ENCODE results near the gene MCU.
"Not testable (repeated sequence)": the region's sequence is repeated elsewhere in the genome, so short reads cannot be mapped to it uniquely, and the experiment has no call there.

The MCU gene

GRCh38 chr10:72855129-72855528 lies 163.2 kb downstream of the MCU start:
- no peak for DNase-seq

DNA sequence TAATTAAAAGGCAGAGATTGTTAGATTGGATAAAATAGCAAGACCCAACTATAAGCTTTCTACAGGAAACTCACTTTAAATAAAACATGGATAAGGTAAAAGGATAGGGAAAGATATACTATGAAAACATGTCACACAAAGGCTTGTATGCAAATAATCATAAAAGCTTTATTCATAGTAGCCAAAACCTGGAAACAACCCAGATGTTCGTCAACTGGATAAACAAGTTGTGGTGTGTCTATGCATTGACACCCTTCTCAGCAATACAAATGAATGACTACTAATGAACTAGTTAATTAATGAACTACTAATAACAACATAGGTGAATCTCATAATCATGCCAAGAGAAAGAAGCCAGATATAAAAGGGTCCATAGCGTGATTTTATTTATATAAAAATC lies 163.8 kb downstream of the MCU start:
- no peak for DNase-seq

- no peak for DNase-seq
Observed at GRCh38 chr10:72858067-72858466, 166.1 kb downstream of the MCU start.

GRCh38 chr10:72862957-72863356 lies 171.0 kb downstream of the MCU start:
- DNase-seq: no peak

- DNase-seq: no peak
Observed at GRCh38 chr10:72875250-72876055, 183.5 kb downstream of the MCU start.

- no peak for DNase-seq
Observed at GRCh38 chr10:72879245-72879644, 187.3 kb downstream of the MCU start.

DNA sequence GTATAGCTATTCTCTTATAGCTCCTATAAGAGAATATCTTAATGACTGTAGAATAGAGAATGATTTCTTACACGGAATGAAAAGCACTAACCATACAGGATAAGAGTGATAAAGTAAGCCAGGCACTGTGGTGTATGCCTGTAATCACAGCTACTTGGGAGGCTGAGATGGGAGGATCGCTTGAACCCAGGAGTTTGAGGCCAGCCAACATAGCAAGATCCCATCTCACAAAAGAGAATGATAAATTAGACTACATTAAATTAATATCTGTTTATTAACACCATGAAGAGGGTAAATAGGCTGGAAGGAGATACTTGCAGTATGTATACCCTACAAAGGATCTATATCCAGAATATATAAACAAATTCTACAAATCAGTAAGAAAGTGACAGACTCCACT lies 189.3 kb downstream of the MCU start:
- DNase-seq: no peak

DNA sequence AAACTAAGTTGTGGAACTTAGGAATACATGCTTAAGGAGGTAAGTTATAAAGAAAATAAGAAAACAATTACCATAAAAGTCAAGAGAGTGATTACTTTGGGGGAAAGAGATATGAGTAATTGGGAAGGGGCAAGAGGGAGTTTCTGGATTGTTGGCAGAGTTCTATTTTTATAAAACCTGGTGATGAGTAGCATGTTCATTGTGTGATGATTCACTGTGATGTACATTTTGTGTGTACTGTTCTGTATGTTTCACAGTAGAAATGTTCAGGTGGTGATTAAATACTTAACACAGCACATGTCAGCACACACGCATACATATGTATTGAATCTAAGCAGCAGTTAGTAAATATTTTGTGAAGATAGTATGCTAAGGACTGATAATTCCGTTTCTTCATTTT lies 191.9 kb downstream of the MCU start:
- no peak for DNase-seq

DNA sequence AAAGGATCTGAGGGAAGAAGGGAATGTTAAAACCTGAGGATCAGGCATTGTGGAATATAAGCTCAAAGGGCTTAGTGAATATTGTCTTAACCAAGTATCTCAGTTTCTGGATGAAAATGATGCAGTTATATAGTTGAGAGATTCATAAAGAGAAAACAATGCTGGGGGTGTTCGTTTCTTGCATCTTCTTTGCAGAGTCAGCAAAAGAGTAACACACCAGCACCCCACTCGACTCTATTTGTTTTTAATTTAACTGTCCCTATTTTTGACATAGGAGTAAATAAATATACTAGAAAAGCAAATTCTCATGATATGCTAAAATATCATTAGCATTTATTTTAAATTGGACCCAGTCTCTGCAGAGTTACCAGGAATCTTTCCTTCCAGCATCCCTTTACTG lies 194.0 kb downstream of the MCU start:
- DNase-seq: no peak

DNA sequence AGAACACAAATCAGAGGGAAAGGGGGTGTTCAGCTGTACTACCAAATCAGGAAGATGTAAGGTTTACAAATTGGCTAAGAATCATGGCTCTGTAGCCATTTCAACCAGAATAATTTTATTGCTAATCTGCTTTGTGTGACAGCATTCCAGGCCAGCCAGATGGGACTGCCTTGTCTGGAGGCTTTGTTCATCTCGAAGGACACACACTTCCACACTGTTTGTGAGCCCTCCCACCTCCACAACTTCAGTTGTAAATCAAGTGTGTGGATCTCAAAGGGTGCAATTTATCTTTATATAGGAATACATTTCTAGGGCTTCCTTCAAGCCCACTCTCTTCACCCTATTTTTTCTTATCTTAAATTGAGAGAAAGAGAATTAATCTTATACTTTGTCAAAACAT lies 194.7 kb downstream of the MCU start:
- no peak for DNase-seq

DNA sequence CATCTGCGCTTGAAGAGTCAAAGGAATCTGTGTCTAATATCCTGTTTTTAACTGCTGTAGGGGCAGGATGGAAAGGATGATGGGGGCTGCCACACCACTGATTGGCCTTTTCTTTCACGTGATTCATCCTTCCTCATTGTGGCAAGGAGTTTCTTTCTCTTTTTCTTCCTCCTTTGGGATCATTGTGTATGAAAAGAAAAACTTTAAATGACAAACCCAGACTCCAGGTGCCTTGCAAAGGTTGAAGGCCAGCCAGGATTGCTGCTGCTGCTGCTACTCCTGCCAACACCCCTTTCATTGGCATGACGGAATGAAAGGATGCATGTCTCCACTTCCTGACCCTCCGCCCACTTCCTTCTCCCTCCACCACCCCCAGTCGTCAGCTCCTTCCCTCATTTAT lies 195.1 kb downstream of the MCU start:
- DNase-seq: no peak

DNA sequence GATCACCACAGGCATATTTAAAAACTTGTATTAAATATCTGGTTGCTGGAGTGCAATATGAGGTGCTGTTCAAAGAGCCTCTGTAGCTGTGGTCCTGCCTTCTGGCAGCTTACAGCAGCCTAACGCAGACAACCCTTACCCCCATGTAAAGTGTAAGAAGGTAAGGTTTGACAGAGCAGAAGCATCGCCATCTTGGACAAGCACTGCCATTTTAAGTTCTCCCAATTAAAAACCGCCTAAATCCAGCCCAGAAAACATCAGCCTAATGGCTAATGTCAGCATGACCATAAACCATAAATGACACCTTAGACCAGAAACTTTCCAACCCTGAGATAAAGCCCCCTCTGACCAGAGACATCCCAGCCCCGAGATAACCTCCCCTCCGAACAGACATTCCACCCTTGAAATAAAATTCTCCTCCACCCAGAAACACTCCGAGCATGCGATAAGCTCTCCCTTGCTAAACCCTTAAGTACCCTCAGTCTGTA lies 196.3 kb downstream of the MCU start:
- DNase-seq: no peak

DNA sequence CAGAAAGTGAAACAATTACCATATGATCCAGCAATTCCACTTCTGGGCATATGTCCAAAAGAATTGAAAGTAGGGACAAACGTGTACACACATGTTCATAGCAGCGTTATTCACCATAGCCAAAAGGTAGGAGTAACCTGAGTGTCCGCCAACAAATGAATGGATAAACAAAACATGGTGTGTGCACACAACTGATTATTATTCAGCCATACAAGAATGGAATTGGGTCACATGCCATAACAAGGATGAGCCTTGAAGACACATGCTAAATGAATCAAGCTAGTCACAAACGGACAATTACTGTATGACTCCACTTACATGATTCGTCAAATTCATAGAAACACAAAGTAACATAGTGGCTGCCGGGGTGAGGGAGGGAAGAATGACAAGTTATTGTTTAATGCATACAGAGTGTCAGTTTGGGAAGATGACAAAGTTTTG lies 197.5 kb downstream of the MCU start:
- no peak for DNase-seq

GRCh38 chr10:72890086-72890485 lies 198.1 kb downstream of the MCU start:
- no peak for DNase-seq

DNA sequence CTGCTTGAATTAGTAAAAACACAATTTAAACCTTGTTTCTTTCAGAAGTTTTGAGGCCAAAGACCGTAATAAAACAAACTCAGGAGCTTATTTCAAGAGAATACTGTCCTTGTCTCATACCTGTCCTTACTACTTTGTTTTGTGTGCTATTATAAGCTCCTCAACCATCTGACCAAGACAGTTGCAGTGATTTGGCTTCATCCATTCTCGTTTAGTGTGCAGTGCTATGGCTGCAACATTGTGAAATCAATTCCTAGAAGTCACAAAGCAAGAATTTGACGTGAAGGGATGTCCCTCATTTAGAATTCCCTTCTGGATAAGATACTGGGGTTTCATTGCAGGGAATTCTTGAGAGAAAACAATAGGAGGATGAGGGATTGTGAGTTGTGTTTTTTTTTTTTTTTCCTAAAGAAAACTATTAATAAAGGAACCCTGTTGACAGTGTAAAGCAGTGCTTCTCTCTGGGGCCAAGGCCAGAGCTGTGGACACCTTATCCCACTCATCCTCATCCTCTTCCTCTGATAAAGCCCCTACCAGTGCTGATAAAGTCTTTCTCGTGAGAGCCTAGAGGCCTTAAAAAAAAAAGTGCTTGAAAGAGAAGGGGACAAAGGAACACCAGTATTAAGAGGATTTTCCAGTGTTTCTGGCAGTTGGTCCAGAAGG lies 201.3 kb downstream of the MCU start, which contains the start of gene OIT3:
OIT3 (plus strand) TSS at position 604 of the 663 bp plus-strand sequence. CDS start 60 bp downstream, outside the sequence.
- DNase-seq: no peak

GRCh38 chr10:72895236-72895850 lies 203.4 kb downstream of the MCU start:
- DNase-seq: no peak

DNA sequence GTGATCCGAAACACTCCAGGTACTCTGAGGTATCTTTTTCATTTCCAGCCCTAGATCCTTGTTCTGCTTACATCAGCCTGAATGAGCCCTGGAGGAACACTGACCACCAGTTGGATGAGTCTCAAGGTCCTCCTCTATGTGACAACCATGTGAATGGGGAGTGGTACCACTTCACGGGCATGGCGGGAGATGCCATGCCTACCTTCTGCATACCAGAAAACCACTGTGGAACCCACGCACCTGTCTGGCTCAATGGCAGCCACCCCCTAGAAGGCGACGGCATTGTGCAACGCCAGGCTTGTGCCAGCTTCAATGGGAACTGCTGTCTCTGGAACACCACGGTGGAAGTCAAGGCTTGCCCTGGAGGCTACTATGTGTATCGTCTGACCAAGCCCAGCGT lies 206.7 kb downstream of the MCU start:
- DNase-seq: no peak

GRCh38 chr10:72899545-72899944 lies 207.6 kb downstream of the MCU start:
- DNase-seq: no peak

DNA sequence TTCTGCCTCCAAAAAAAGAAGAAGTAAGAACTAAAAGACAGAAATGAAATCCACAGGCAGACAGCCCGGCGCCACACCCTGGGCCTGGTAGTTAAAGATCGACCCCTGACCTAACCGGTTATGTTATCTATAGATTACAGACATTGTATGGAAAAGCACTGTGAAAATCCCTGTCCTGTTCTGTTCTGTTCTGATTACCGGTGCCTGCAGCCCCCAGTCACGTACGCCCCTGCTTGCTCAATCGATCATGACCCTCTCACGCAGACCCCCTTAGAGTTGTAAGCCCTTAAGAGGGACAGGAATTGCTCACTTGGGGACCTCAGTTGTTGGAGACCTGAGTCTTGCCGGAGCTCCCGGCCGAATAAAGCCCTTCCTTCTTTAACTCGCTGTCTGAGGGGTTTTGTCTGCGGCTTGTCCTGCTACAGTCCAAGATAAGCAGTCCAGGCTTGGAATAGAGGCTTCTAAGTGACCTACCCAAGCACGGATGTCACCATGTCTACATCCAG lies 212.1 kb downstream of the MCU start:
- DNase-seq: not testable (repeated sequence)

DNA sequence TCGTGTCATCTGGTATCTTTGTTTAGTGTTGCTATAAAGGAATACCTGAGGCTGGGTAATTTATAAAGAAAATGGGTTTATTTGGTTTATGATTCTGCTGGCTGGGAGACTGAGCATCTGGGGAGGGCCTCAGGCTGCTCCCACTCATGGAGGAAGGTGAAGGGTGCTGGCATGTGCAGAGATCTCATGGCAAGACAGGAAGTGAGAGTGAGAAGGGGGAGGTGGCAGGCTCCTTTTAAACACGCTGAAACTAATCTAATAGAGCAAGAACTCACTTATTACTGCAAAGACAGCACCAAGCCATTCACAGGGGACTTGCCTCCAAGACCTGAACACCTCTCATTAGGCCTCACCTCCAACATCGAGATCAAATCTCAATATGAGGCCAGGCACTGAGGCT lies 212.9 kb downstream of the MCU start:
- no peak for DNase-seq

DNA sequence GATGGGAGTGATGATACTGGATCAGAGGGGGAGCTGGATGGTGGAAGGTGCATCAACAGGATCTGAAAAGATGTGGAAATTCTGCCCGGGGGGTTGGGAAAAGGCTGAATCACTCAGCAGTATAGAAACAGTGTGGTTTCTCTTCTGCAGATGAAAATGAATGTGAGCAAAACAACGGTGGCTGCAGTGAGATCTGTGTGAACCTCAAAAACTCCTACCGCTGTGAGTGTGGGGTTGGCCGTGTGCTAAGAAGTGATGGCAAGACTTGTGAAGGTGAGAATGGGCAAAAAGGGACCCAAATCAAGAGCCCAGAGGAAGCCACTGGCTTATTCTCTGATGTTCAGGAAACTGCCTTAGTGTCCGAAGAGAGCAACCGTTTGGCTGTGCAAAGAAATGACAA lies 214.5 kb downstream of the MCU start:
- no peak for DNase-seq

GRCh38 chr10:72910705-72911104 lies 218.8 kb downstream of the MCU start:
- DNase-seq: no peak

DNA sequence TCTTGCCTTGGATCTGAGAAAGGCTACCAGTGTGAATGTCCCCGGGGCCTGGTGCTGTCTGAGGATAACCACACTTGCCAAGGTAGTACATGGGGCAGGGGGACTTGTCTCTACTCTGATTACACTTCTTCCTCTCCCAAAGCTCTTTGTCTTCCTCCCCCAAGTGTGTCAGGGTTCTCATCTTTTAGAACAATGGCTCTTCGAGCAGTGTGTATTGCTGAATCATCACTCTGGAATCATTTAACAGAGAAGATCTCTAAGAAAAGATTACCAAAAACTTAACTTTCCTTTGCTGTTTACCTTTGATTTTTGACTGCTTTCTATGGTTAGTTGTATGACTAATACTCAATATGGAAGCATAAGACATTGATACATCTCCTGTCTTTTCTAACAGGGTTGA lies 219.8 kb downstream of the MCU start:
- DNase-seq: no peak

DNA sequence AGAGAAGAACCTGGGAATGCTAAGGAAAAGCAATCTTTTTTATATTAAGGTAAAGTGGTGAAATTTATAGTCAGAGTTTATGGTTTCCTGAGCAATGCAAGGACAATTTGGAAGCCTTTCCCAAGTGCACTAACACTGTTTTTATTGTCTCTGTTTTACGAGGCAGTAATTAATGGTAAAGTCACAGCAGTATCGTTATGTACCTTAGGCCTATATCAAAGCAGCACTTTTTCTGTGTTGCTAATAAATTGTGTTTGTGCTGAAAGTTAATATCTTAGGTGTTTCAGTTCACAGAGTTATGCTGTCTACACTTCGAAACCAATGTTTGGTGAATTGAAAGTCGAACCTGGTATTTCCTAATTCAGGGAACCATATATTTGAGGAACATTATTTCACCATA lies 220.8 kb downstream of the MCU start:
- no peak for DNase-seq

Data from CD4-positive, alpha-beta T cell treated with Interferon gamma for 1 hour (primary cell).